Mucosa of rectum (tissue), 2 donors: ENCODE data around the gene LMO2.
"Not testable (repeated sequence)": the region's sequence is repeated elsewhere in the genome, so short reads cannot be mapped to it uniquely, and the experiment has no call there.

Experiments used
- H3K27ac ChIP-seq, 2 donors: one replicate each; pipeline ENCODE4 v1.7.0; 2013; ENCODE audit warnings: inconsistent platforms in 2 of 2, low read depth in 2 of 2, low read length in 2 of 2
- H3K27me3 ChIP-seq, 2 donors: one replicate each; pipeline ENCODE4 v1.7.0; 2013; ENCODE audit warnings: low read length in 2 of 2; ENCODE audit not compliant: control insufficient read depth in 2 of 2, insufficient read depth in 2 of 2
- H3K36me3 ChIP-seq, 2 donors: one replicate each; pipeline ENCODE4 v1.7.0; 2013; ENCODE audit warnings: low read length in 2 of 2; ENCODE audit not compliant: control insufficient read depth in 2 of 2, insufficient read depth in 2 of 2
- H3K4me1 ChIP-seq, 2 donors: one replicate each; pipeline ENCODE4 v1.7.0; 2013; ENCODE audit warnings: low read length in 2 of 2, mild to moderate bottlenecking in 1 of 2; ENCODE audit not compliant: control insufficient read depth in 2 of 2, insufficient read depth in 2 of 2
- H3K4me3 ChIP-seq, 2 donors: one replicate each; pipeline ENCODE4 v1.7.0; 2013; ENCODE audit warnings: low read length in 2 of 2
- H3K9ac ChIP-seq, 2 donors: one replicate each; pipeline ENCODE4 v1.7.0; 2013; ENCODE audit warnings: low read length in 2 of 2, low read depth in 1 of 2, mild to moderate bottlenecking in 1 of 2
- H3K9me3 ChIP-seq, 2 donors: one replicate each; pipeline ENCODE4 v1.7.0; 2013; ENCODE audit warnings: low read length in 2 of 2; ENCODE audit not compliant: control insufficient read depth in 2 of 2
- donor health status: healthy.
- donor health status: Normal muscosa, but diverticular disease.

The LMO2 gene

GRCh38 chr11:33843018-33843417 lies 48.9 kb downstream of the LMO2 start:
- no peak overlapping the region for H3K4me3 ChIP-seq
- H3K36me3 ChIP-seq, result no peaks in the 10 kb centered on the region
- peaks cover 6 to 10% of the 10 kb centered on the region in 2 donors for H3K27me3 ChIP-seq
- no peaks in the 10 kb centered on the region for H3K4me1 ChIP-seq
- no peak overlapping the region for H3K27ac ChIP-seq
- no peaks in the 10 kb centered on the region for H3K9me3 ChIP-seq
- no peak overlapping the region for H3K9ac ChIP-seq

- H3K27me3 ChIP-seq, result peaks cover 6 to 10% of the 10 kb centered on the region in 2 donors
- no peak overlapping the region for H3K27ac ChIP-seq
- H3K9ac ChIP-seq, result no peak overlapping the region
- no peaks in the 10 kb centered on the region for H3K4me1 ChIP-seq
- H3K4me3 ChIP-seq, result no peak overlapping the region
- H3K9me3 ChIP-seq, result no peaks in the 10 kb centered on the region
- no peaks in the 10 kb centered on the region for H3K36me3 ChIP-seq
Measured at GRCh38 chr11:33842236-33842915, 49.5 kb downstream of the LMO2 start.

- H3K9me3 ChIP-seq, H3K36me3 ChIP-seq, H3K9ac ChIP-seq, H3K4me3 ChIP-seq, H3K27ac ChIP-seq, H3K4me1 ChIP-seq: not testable (repeated sequence)
- peaks cover 6 to 12% of the 10 kb centered on the region in 2 donors for H3K27me3 ChIP-seq
Measured at GRCh38 chr11:33838234-33838633, 53.6 kb downstream of the LMO2 start.

- not testable (repeated sequence) for H3K9me3 ChIP-seq, H3K4me3 ChIP-seq, H3K27ac ChIP-seq, H3K9ac ChIP-seq, H3K4me1 ChIP-seq, H3K36me3 ChIP-seq, H3K27me3 ChIP-seq
Measured at GRCh38 chr11:33837334-33837733, 54.5 kb downstream of the LMO2 start.

GRCh38 chr11:33835143-33835878 lies 56.6 kb downstream of the LMO2 start:
- no peaks in the 10 kb centered on the region for H3K36me3 ChIP-seq
- no peaks in the 10 kb centered on the region for H3K4me1 ChIP-seq
- H3K27ac ChIP-seq, result no peak overlapping the region
- no peaks in the 10 kb centered on the region for H3K9me3 ChIP-seq
- H3K4me3 ChIP-seq, result no peak overlapping the region
- peaks cover 0 to 5% of the 10 kb centered on the region in 2 donors for H3K27me3 ChIP-seq
- H3K9ac ChIP-seq, result no peak overlapping the region

- no peak overlapping the region for H3K9ac ChIP-seq
- H3K36me3 ChIP-seq, result no peaks in the 10 kb centered on the region
- H3K27me3 ChIP-seq, result peaks cover 16 to 18% of the 10 kb centered on the region in 2 donors
- H3K4me3 ChIP-seq, result no peak overlapping the region
- no peaks in the 10 kb centered on the region for H3K9me3 ChIP-seq
- H3K27ac ChIP-seq, result no peak overlapping the region
- peaks cover 0 to 6% of the 10 kb centered on the region in 2 donors for H3K4me1 ChIP-seq
Measured at GRCh38 chr11:33832676-33833075, 59.2 kb downstream of the LMO2 start.

- peaks cover 0 to 6% of the 10 kb centered on the region in 2 donors for H3K4me1 ChIP-seq
- H3K27me3 ChIP-seq, result peaks cover 23 to 25% of the 10 kb centered on the region in 2 donors
- H3K9me3 ChIP-seq, result no peaks in the 10 kb centered on the region
- H3K27ac ChIP-seq, result no peak overlapping the region
- H3K4me3 ChIP-seq, result no peak overlapping the region
- no peak overlapping the region for H3K9ac ChIP-seq
- H3K36me3 ChIP-seq, result no peaks in the 10 kb centered on the region
Measured at GRCh38 chr11:33830903-33831648, 60.8 kb downstream of the LMO2 start.

GRCh38 chr11:33829430-33830141 lies 62.3 kb downstream of the LMO2 start:
- Histone ChIP-seq H3K9ac (peak overlapping the region in 1 of 2 donors; percentile 46), H3K27ac (no peak overlapping the region), H3K4me3 (peak overlapping the region; percentile 20 to 44), H3K36me3 (no peaks in the 10 kb centered on the region), H3K27me3 (peaks cover 23 to 25% of the 10 kb centered on the region in 2 donors), H3K9me3 (no peaks in the 10 kb centered on the region), H3K4me1 (peaks cover 0 to 6% of the 10 kb centered on the region in 2 donors)

GRCh38 chr11:33828604-33829429 lies 63.1 kb downstream of the LMO2 start:
- H3K4me1 ChIP-seq, result peaks cover 0 to 6% of the 10 kb centered on the region in 2 donors
- peaks cover 23 to 24% of the 10 kb centered on the region in 2 donors for H3K27me3 ChIP-seq
- no peaks in the 10 kb centered on the region for H3K36me3 ChIP-seq
- H3K4me3 ChIP-seq, result peak overlapping the region; percentile 20 to 44
- no peak overlapping the region for H3K27ac ChIP-seq
- peak overlapping the region in 1 of 2 donors; percentile 46 for H3K9ac ChIP-seq
- H3K9me3 ChIP-seq, result no peaks in the 10 kb centered on the region
